Activated naive CD8-positive, alpha-beta T cell treated with anti-CD3 and anti-CD28 coated beads, Interleukin-2, amount 50 U/mL, for 24 hours (primary cell): Measurements from ENCODE around the gene SFTPA2.
"Not testable (repeated sequence)": the region's sequence is repeated elsewhere in the genome, so short reads cannot be mapped to it uniquely, and the experiment has no call there.

ENCODE experiments used
- ATAC-seq: fragments of 150-1000 bp; cut with Tn5 transposase; one replicate; pipeline ENCODE4 v1.10.0; 2021
- DNase-seq: peaks from one replicate; pipeline ENCODE4 v3.0.0; 2021
- H3K27ac Mint-ChIP-seq: one replicate; pipeline ENCODE4 v1.8.0; 2021; ENCODE audit warnings: mild to moderate bottlenecking, mixed read lengths
- H3K27me3 Mint-ChIP-seq: one replicate; pipeline ENCODE4 v1.8.0; 2021; ENCODE audit warnings: mixed read lengths
- H3K36me3 Mint-ChIP-seq: one replicate; pipeline ENCODE4 v1.8.0; 2021; ENCODE audit warnings: low read depth, mixed read lengths
- H3K4me1 Mint-ChIP-seq: one replicate; pipeline ENCODE4 v1.8.0; 2021; ENCODE audit warnings: mixed read lengths
- H3K4me3 Mint-ChIP-seq: one replicate; pipeline ENCODE4 v1.8.0; 2021; ENCODE audit warnings: mild to moderate bottlenecking, moderate library complexity, mixed read lengths
- H3K9me3 Mint-ChIP-seq: one replicate; pipeline ENCODE4 v1.8.0; 2021; ENCODE audit warnings: mixed read lengths

SFTPA2 gene

GRCh38 chr10:79582096-79582495 lies 21.9 kb upstream of the SFTPA2 start:
- ATAC-seq: no peak

GRCh38 chr10:79581044-79581443 lies 20.8 kb upstream of the SFTPA2 start:
- Mint-ChIP-seq H3K27ac (no peak overlapping the region), H3K4me3 (no peak overlapping the region), H3K9me3 (no peaks in the 10 kb centered on the region), H3K36me3 (no peaks in the 10 kb centered on the region), H3K27me3 (peaks cover 10% of the 10 kb centered on the region), H3K4me1 (no peaks in the 10 kb centered on the region)
- DNase-seq (no peak), ATAC-seq (no peak)

More at GRCh38 chr10:79582096-79582495, 21.9 kb upstream of the SFTPA2 start:
- Mint-ChIP-seq H3K4me3 (no peak overlapping the region), H3K36me3 (no peaks in the 10 kb centered on the region), H3K4me1 (no peaks in the 10 kb centered on the region), H3K9me3 (no peaks in the 10 kb centered on the region), H3K27ac (no peak overlapping the region), H3K27me3 (peaks cover 15% of the 10 kb centered on the region)
- no peak for DNase-seq

GRCh38 chr10:79579361-79579760 lies 19.2 kb upstream of the SFTPA2 start:
- no peak for ATAC-seq
- Mint-ChIP-seq H3K27ac (no peak overlapping the region), H3K4me1 (no peaks in the 10 kb centered on the region), H3K27me3 (peaks cover 9% of the 10 kb centered on the region), H3K36me3 (no peaks in the 10 kb centered on the region), H3K9me3 (no peaks in the 10 kb centered on the region), H3K4me3 (no peak overlapping the region)
- DNase-seq: no peak

GRCh38 chr10:79570624-79571023 lies 10.4 kb upstream of the SFTPA2 start:
- not testable (repeated sequence) for H3K27ac Mint-ChIP-seq, H3K4me1 Mint-ChIP-seq, DNase-seq, H3K4me3 Mint-ChIP-seq, H3K9me3 Mint-ChIP-seq, H3K36me3 Mint-ChIP-seq, ATAC-seq
- peaks cover 49% of the 10 kb centered on the region for H3K27me3 Mint-ChIP-seq

- no peaks in the 10 kb centered on the region for H3K36me3 Mint-ChIP-seq
- H3K27ac Mint-ChIP-seq: no peak overlapping the region
- H3K4me1 Mint-ChIP-seq: no peaks in the 10 kb centered on the region
- ATAC-seq (no peak), DNase-seq (no peak)
- no peaks in the 10 kb centered on the region for H3K9me3 Mint-ChIP-seq
- H3K27me3 Mint-ChIP-seq: peaks cover 27% of the 10 kb centered on the region
- no peak overlapping the region for H3K4me3 Mint-ChIP-seq
Observed at GRCh38 chr10:79563426-79563825, 3.2 kb upstream of the SFTPA2 start.

GRCh38 chr10:79562135-79562756 lies 2.0 kb upstream of the SFTPA2 start:
- no peak overlapping the region for H3K27ac Mint-ChIP-seq
- peaks cover 18% of the 10 kb centered on the region for H3K27me3 Mint-ChIP-seq
- no peaks in the 10 kb centered on the region for H3K4me1 Mint-ChIP-seq
- no peaks in the 10 kb centered on the region for H3K36me3 Mint-ChIP-seq
- H3K9me3 Mint-ChIP-seq: no peaks in the 10 kb centered on the region
- ATAC-seq (peak; percentile 77), DNase-seq (peak; percentile 68)
- H3K4me3 Mint-ChIP-seq: no peak overlapping the region

- no peak for DNase-seq
- H3K27me3 Mint-ChIP-seq: peaks cover 13% of the 10 kb centered on the region
- no peaks in the 10 kb centered on the region for H3K9me3 Mint-ChIP-seq
- H3K4me1 Mint-ChIP-seq: no peaks in the 10 kb centered on the region
- ATAC-seq: no peak
- H3K27ac Mint-ChIP-seq: no peak overlapping the region
- no peaks in the 10 kb centered on the region for H3K36me3 Mint-ChIP-seq
- no peak overlapping the region for H3K4me3 Mint-ChIP-seq
Observed at GRCh38 chr10:79561257-79561656, 1.1 kb upstream of the SFTPA2 start.

GRCh38 chr10:79559726-79560125 lies 481 bp downstream of the SFTPA2 start:
- ATAC-seq: no peak
- Mint-ChIP-seq H3K27ac (no peak overlapping the region), H3K9me3 (no peaks in the 10 kb centered on the region), H3K36me3 (no peaks in the 10 kb centered on the region), H3K27me3 (peaks cover 8% of the 10 kb centered on the region), H3K4me1 (no peaks in the 10 kb centered on the region), H3K4me3 (no peak overlapping the region)
- no peak for DNase-seq

- H3K27ac Mint-ChIP-seq, ATAC-seq, H3K27me3 Mint-ChIP-seq, H3K9me3 Mint-ChIP-seq, H3K36me3 Mint-ChIP-seq, H3K4me1 Mint-ChIP-seq, DNase-seq, H3K4me3 Mint-ChIP-seq: not testable (repeated sequence)
Observed at GRCh38 chr10:79556961-79557360, 3.2 kb downstream of the SFTPA2 start.

- H3K27ac Mint-ChIP-seq: no peak overlapping the region
- ATAC-seq (no peak), DNase-seq (no peak)
- H3K27me3 Mint-ChIP-seq: peaks cover 1% of the 10 kb centered on the region
- H3K4me3 Mint-ChIP-seq: no peak overlapping the region
- no peaks in the 10 kb centered on the region for H3K9me3 Mint-ChIP-seq
- H3K36me3 Mint-ChIP-seq: no peaks in the 10 kb centered on the region
- H3K4me1 Mint-ChIP-seq: no peaks in the 10 kb centered on the region
Observed at GRCh38 chr10:79555354-79556309, 4.6 kb downstream of the SFTPA2 start.

GRCh38 chr10:79552143-79552542 lies 8.1 kb downstream of the SFTPA2 start:
- ATAC-seq (no peak), DNase-seq (no peak)
- Mint-ChIP-seq H3K4me3 (no peak overlapping the region), H3K36me3 (no peaks in the 10 kb centered on the region), H3K4me1 (peaks cover 7% of the 10 kb centered on the region), H3K27ac (no peak overlapping the region), H3K9me3 (no peaks in the 10 kb centered on the region), H3K27me3 (peaks cover 4% of the 10 kb centered on the region)

GRCh38 chr10:79547973-79548372 lies 12.2 kb downstream of the SFTPA2 start:
- H3K4me3 Mint-ChIP-seq: no peak overlapping the region
- DNase-seq (no peak), ATAC-seq (peak; percentile 28)
- no peaks in the 10 kb centered on the region for H3K36me3 Mint-ChIP-seq
- H3K4me1 Mint-ChIP-seq: peaks cover 7% of the 10 kb centered on the region
- H3K9me3 Mint-ChIP-seq: no peaks in the 10 kb centered on the region
- H3K27ac Mint-ChIP-seq: no peak overlapping the region
- peaks cover 4% of the 10 kb centered on the region for H3K27me3 Mint-ChIP-seq

GRCh38 chr10:79547128-79547527 lies 13.1 kb downstream of the SFTPA2 start:
- H3K27ac Mint-ChIP-seq, H3K36me3 Mint-ChIP-seq, H3K9me3 Mint-ChIP-seq, H3K27me3 Mint-ChIP-seq, DNase-seq, H3K4me1 Mint-ChIP-seq, ATAC-seq, H3K4me3 Mint-ChIP-seq: not testable (repeated sequence)

- not testable (repeated sequence) for DNase-seq, H3K9me3 Mint-ChIP-seq, ATAC-seq, H3K36me3 Mint-ChIP-seq, H3K27ac Mint-ChIP-seq, H3K4me1 Mint-ChIP-seq, H3K27me3 Mint-ChIP-seq, H3K4me3 Mint-ChIP-seq
Observed at GRCh38 chr10:79544926-79545659, 15.1 kb downstream of the SFTPA2 start.

- H3K36me3 Mint-ChIP-seq, H3K4me1 Mint-ChIP-seq, H3K4me3 Mint-ChIP-seq, H3K27me3 Mint-ChIP-seq, ATAC-seq, H3K9me3 Mint-ChIP-seq, H3K27ac Mint-ChIP-seq, DNase-seq: not testable (repeated sequence)
Observed at GRCh38 chr10:79544408-79544807, 15.8 kb downstream of the SFTPA2 start.
